H1 (cell line): ENCODE measurements around the gene MAPKAPK2. TPM values are rescaled to one million over a fixed set of nuclear protein-coding genes. Genes with fewer than 3 reads are reported as not detected.

Source experiments
- CTCF ChIA-PET: fragments of 300-600 bp; sonication (Branson Sonifier 250); formaldehyde crosslinking; loops from one replicate; lab custom pipeline; 2021; ENCODE audit not compliant: partially characterized antibody; lab: Charles Lee
- POLR2A ChIA-PET: fragments of 300-600 bp; sonication (Branson Sonifier 250); formaldehyde crosslinking; loops from one replicate; lab custom pipeline; 2021; ENCODE audit warnings: inconsistent platforms; ENCODE audit not compliant: partially characterized antibody; lab: Charles Lee
- DNase-seq, 2 experiments: peaks; one replicate each; pipeline versions ENCODE4 v3.0.0 to v3.0.0-alpha.2; 2010 to 2022; ENCODE audit warnings: low spot score in 2 of 2, low read depth in 1 of 2, mixed read lengths in 1 of 2
- FAIRE-seq: peaks from 2 replicates; lab custom pipeline; 2011; peaks lifted over from hg19 to GRCh38; lab: Jason Lieb, UNC
- H2AFZ ChIP-seq: 2 replicates; pipeline ENCODE4 v1.8.1; 2012; ENCODE audit warnings: low read length, inconsistent platforms
- H2AK5ac ChIP-seq: 2 replicates; pipeline ENCODE4 v1.6.1; 2013; ENCODE audit warnings: low read depth, low read length
- H2BK120ac ChIP-seq: replicated peaks from 2 replicates; pipeline ENCODE3; 2013; ENCODE audit warnings: low read depth, low read length, inconsistent platforms
- H2BK12ac ChIP-seq: 2 replicates; pipeline ENCODE4 v1.6.1; 2013; ENCODE audit warnings: low read depth, low read length
- H2BK15ac ChIP-seq: 2 replicates; pipeline ENCODE4 v1.6.1; 2013; ENCODE audit warnings: low read length
- H2BK20ac ChIP-seq: 2 replicates; pipeline ENCODE4 v1.6.1; 2013; ENCODE audit warnings: low read length
- H2BK5ac ChIP-seq: 2 replicates; pipeline ENCODE4 v1.6.1; 2013; ENCODE audit warnings: low read depth, low read length
- H3K14ac ChIP-seq: 2 replicates; pipeline ENCODE4 v1.6.1; 2013; ENCODE audit warnings: inconsistent platforms; ENCODE audit not compliant: insufficient read length
- H3K18ac ChIP-seq: 2 replicates; pipeline ENCODE4 v1.6.1; 2013; ENCODE audit warnings: low read length; ENCODE audit errors: extremely low read depth
- H3K23ac ChIP-seq: 2 replicates; pipeline ENCODE4 v1.6.1; 2013; ENCODE audit warnings: inconsistent platforms; ENCODE audit not compliant: insufficient read length
- H3K23me2 ChIP-seq: 2 replicates; pipeline ENCODE4 v1.6.1; 2013; ENCODE audit warnings: low read depth, low read length
- H3K27ac ChIP-seq: 2 replicates; pipeline ENCODE4 v1.6.1; 2011; ENCODE audit warnings: low read depth, low read length, inconsistent platforms
- H3K27me3 ChIP-seq, 4 experiments: replicated peaks in 1 of 4; 1 replicate in 1 of 4; 2 replicates in 3 of 4; pipeline versions ENCODE4 v1.6.1 to v1.8.1; 2011 to 2013; ENCODE audit warnings: low read length in 3 of 4, mild to moderate bottlenecking in 3 of 4, inconsistent platforms in 2 of 4, mixed read lengths in 2 of 4, moderate library complexity in 1 of 4; ENCODE audit not compliant: control insufficient read depth in 3 of 4, insufficient read depth in 3 of 4; ENCODE audit errors: extremely low read depth in 1 of 4
- H3K36me3 ChIP-seq, 4 experiments: 2 replicates each; pipeline versions ENCODE4 v1.6.1 to v1.8.1; 2011 to 2013; ENCODE audit warnings: mild to moderate bottlenecking in 4 of 4, low read length in 3 of 4, moderate library complexity in 2 of 4, control low read depth in 1 of 4, inconsistent platforms in 1 of 4; ENCODE audit not compliant: insufficient read depth in 4 of 4, control insufficient read depth in 2 of 4
- H3K4ac ChIP-seq: replicated peaks from 2 replicates; pipeline ENCODE3; 2013; ENCODE audit warnings: low read length, low read depth, mixed read lengths, inconsistent platforms; ENCODE audit not compliant: insufficient read length
- H3K4me1 ChIP-seq, 4 experiments: replicated peaks in 1 of 4; 1 replicate in 1 of 4; 2 replicates in 3 of 4; pipeline versions ENCODE4 v1.6.1 to v1.8.1; 2011 to 2013; ENCODE audit warnings: low read length in 3 of 4, inconsistent platforms in 2 of 4, mixed read lengths in 1 of 4; ENCODE audit not compliant: insufficient read depth in 4 of 4, control insufficient read depth in 3 of 4
- H3K4me2 ChIP-seq, 2 experiments: 2 replicates each; pipeline versions ENCODE4 v1.6.1 to v1.8.1; 2011 to 2013; ENCODE audit warnings: low read depth in 2 of 2, low read length in 2 of 2, control low read depth in 1 of 2, inconsistent platforms in 1 of 2, mild to moderate bottlenecking in 1 of 2; ENCODE audit not compliant: insufficient read depth in 1 of 2
- H3K4me3 ChIP-seq, 4 experiments: fragments of 200-600, 300-600 bp in 1 of 4; sonication (generic), shearing (Covaris generic), sonication (Bioruptor Twin) in 1 of 4; 2 replicates each; pipeline versions ENCODE4 v1.5.1 to v1.8.1; 2011 to 2016; ENCODE audit warnings: low read length in 4 of 4, low read depth in 3 of 4, control low read depth in 2 of 4, inconsistent platforms in 2 of 4, mild to moderate bottlenecking in 2 of 4, mixed read lengths in 1 of 4, moderate library complexity in 1 of 4; ENCODE audit not compliant: insufficient read depth in 2 of 4; ENCODE audit errors: extremely low read depth in 1 of 4
- H3K56ac ChIP-seq: replicated peaks from 2 replicates; pipeline ENCODE3; 2013; ENCODE audit warnings: low read depth, mild to moderate bottlenecking, mixed read lengths, low read length, inconsistent platforms; ENCODE audit not compliant: insufficient read length
- H3K79me1 ChIP-seq: 2 replicates; pipeline ENCODE4 v1.6.1; 2013; ENCODE audit warnings: low read depth, low read length, control low read depth
- H3K79me2 ChIP-seq, 2 experiments: 2 replicates each; pipeline versions ENCODE4 v1.6.1 to v1.8.1; 2012 to 2013; ENCODE audit warnings: low read length in 2 of 2, mild to moderate bottlenecking in 2 of 2, inconsistent platforms in 1 of 2; ENCODE audit not compliant: insufficient read depth in 2 of 2, control insufficient read depth in 1 of 2
- H3K9ac ChIP-seq, 4 experiments: replicated peaks in 1 of 4; 1 replicate in 1 of 4; 2 replicates in 3 of 4; pipeline versions ENCODE4 v1.6.1 to v1.8.1; 2011 to 2013; ENCODE audit warnings: low read depth in 3 of 4, low read length in 3 of 4, control low read depth in 2 of 4, mild to moderate bottlenecking in 2 of 4, moderate library complexity in 2 of 4, inconsistent platforms in 1 of 4; ENCODE audit errors: extremely low read depth in 1 of 4
- H3K9me3 ChIP-seq, 2 experiments: 2 replicates each; pipeline versions ENCODE4 v1.6.1 to v1.8.1; 2012 to 2013; ENCODE audit warnings: mild to moderate bottlenecking in 2 of 2, moderate library complexity in 2 of 2, control low read depth in 1 of 2, inconsistent platforms in 1 of 2, low read depth in 1 of 2, low read length in 1 of 2, mixed read lengths in 1 of 2; ENCODE audit not compliant: insufficient read depth in 2 of 2
- H4K20me1 ChIP-seq, 2 experiments: replicated peaks in 1 of 2; 2 replicates each; pipeline versions ENCODE3 to v1.8.1; 2011 to 2013; ENCODE audit warnings: inconsistent platforms in 2 of 2, low read length in 2 of 2, mild to moderate bottlenecking in 1 of 2; ENCODE audit not compliant: insufficient read depth in 2 of 2, control insufficient read depth in 1 of 2
- H4K5ac ChIP-seq: 2 replicates; pipeline ENCODE4 v1.6.1; 2013; ENCODE audit warnings: low read length, low read depth, mixed read lengths, inconsistent platforms; ENCODE audit not compliant: insufficient read length
- H4K8ac ChIP-seq: 2 replicates; pipeline ENCODE4 v1.8.0; 2013; ENCODE audit warnings: mild to moderate bottlenecking, moderate library complexity, low read length, inconsistent platforms; ENCODE audit not compliant: insufficient read depth; ENCODE audit errors: extremely low read depth
- H4K91ac ChIP-seq: replicated peaks from 2 replicates; pipeline ENCODE3; 2013; ENCODE audit warnings: low read length, mixed read lengths, inconsistent platforms; ENCODE audit not compliant: insufficient read length
- CHD1 ChIP-seq: IDR thresholded peaks from 2 replicates; pipeline ENCODE4 v1.6.1; 2012; ENCODE audit warnings: low read depth, low read length, improper control_type of control experiment
- GTF2F1 ChIP-seq: IDR thresholded peaks from 2 replicates; pipeline ENCODE4 v1.6.1; 2012; ENCODE audit warnings: low read depth, low read length, improper control_type of control experiment, borderline replicate concordance
- NANOG ChIP-seq: IDR thresholded peaks from 2 replicates; pipeline ENCODE4 v1.6.1; 2011; ENCODE audit warnings: low read length, low read depth, mild to moderate bottlenecking, inconsistent platforms; ENCODE audit not compliant: insufficient read depth, poor library complexity, severe bottlenecking
- POLR2A ChIP-seq, 2 experiments: IDR thresholded peaks; 1 replicate in 1 of 2; 2 replicates in 1 of 2; pipeline ENCODE4 v1.6.1; 2011; ENCODE audit warnings: low read depth in 2 of 2, low read length in 2 of 2, mild to moderate bottlenecking in 2 of 2; ENCODE audit errors: control extremely low read depth in 1 of 2
- POU5F1 ChIP-seq: IDR thresholded peaks from 2 replicates; pipeline ENCODE4 v1.6.1; 2011; ENCODE audit warnings: low read depth, mild to moderate bottlenecking, low read length, moderate library complexity
- RBBP5 ChIP-seq: IDR thresholded peaks from 2 replicates; pipeline ENCODE4 v1.7.1; 2012; ENCODE audit warnings: low read depth, mild to moderate bottlenecking, inconsistent platforms, low read length, moderate library complexity, borderline replicate concordance
- RXRA ChIP-seq: IDR thresholded peaks from 2 replicates; pipeline ENCODE4 v1.6.1; 2011; ENCODE audit warnings: low read depth, mild to moderate bottlenecking, low read length, moderate library complexity; ENCODE audit not compliant: insufficient read depth
- SIN3A ChIP-seq, 2 experiments: IDR thresholded peaks in 1 of 2; conservative IDR thresholded peaks in 1 of 2; 2 replicates each; pipeline ENCODE4 v1.6.1; 2011 to 2012; ENCODE audit warnings: low read length in 2 of 2, improper control_type of control experiment in 1 of 2, low read depth in 1 of 2, mild to moderate bottlenecking in 1 of 2
- SP1 ChIP-seq: IDR thresholded peaks from 2 replicates; pipeline ENCODE4 v1.6.1; 2011; ENCODE audit warnings: low read depth, low read length
- TAF7 ChIP-seq: optimal IDR thresholded peaks from 2 replicates; pipeline ENCODE3; 2011; ENCODE audit warnings: low read depth, mild to moderate bottlenecking, inconsistent platforms, low read length, moderate library complexity, borderline replicate concordance
- WGBS, 2 experiments: shearing (Covaris generic) in 1 of 2; methylation state at CpG; one replicate each; pipeline versions ENCODE4 v1.1.6 to v1.1.7; 2013 to 2015; ENCODE audit warnings: low lambda C conversion rate in 2 of 2, mixed read lengths in 2 of 2, inconsistent platforms in 1 of 2, low coverage in 1 of 2, missing lambda C conversion rate in 1 of 2; ENCODE audit not compliant: insufficient replicate concordance in 2 of 2, insufficient coverage in 1 of 2, insufficient read length in 1 of 2; ENCODE audit errors: extremely low coverage in 1 of 2, missing lambda C conversion rate in 1 of 2; 5-methylcytosine and 5-hydroxymethylcytosine counted together
- polyA plus RNA-seq, 7 experiments: library from polyadenylated mRNA; depleted of rRNA in 3 of 7; stranded (reverse) in 5 of 7; unstranded in 2 of 7; fragments of >200 nt in 5 of 7; fragments of 200-250 nt in 2 of 7; gene quantifications; 1 replicate in 5 of 7; 2 replicates in 1 of 7; 4 replicates in 1 of 7; pipeline versions ENCODE4 v1.2.1 to v1.2.3, GENCODE V29; 2011 to 2013; ENCODE audit warnings: missing spikeins in 2 of 7, mixed read lengths in 2 of 7
- total RNA-seq: library from RNA; stranded (reverse); fragmentation: NEBNext Ultra II Directional; extraction: Animal tissue kit (Norgen Biotek cat#: 25700); gene quantifications from 2 replicates; pipeline ENCODE4 v1.2.1, GENCODE V29; 2021
- TF ChIP-seq, protein P1 (sequence below): IDR thresholded peaks from 2 replicates; pipeline ENCODE4 v1.6.1; 2012; ENCODE audit warnings: inconsistent platforms
- TF ChIP-seq, protein P2 (sequence below): IDR thresholded peaks from 2 replicates; pipeline ENCODE4 v1.6.1; 2011; ENCODE audit warnings: low read depth, mild to moderate bottlenecking, low read length; ENCODE audit not compliant: insufficient read depth

MAPKAPK2 gene
- total and polyA plus RNA-seq, 2 of the 8 experiments (the other 6 are each of a cell fraction or from before 2014, with no cell fraction given) = 27.5 to 44.9 TPM

- H3K79me1 ChIP-seq = peaks cover 2% of the 10 kb centered on the region
- ChIA-PET POLR2A (interaction anchor here (1.1 to 2.0 kb wide), 2 partner anchors 13 to 43 kb away, joined by 4 to 5 read pairs; no protein-coding TSS in a partner anchor), CTCF (interaction anchor here (0.6 to 3.7 kb wide), 16 partner anchors 10 to 298 kb away, joined by 3 to 25 read pairs (median 4); no protein-coding TSS in a partner anchor)
- no peak overlapping the region for H4K5ac ChIP-seq
- H2BK20ac ChIP-seq = no peak overlapping the region
- peak overlapping the region; percentile 18; the same call in 1 of the 2 replicates for H2BK12ac ChIP-seq
- H2BK15ac ChIP-seq = no peak overlapping the region
- H2BK120ac ChIP-seq = no peak overlapping the region
- no peak overlapping the region for H3K27ac ChIP-seq
- WGBS, 2 experiments = 85% methylated on average over 8 of the region's 11 CpGs; no CpG with 5 or more reads in 1 of the 2 experiments
- H4K8ac ChIP-seq = no peak overlapping the region
- no peak overlapping the region for H3K9ac ChIP-seq
- no peak overlapping the region for H3K14ac ChIP-seq
- peaks cover 29 to 33% of the 10 kb centered on the region in 2 experiments for H4K20me1 ChIP-seq
- no peak overlapping the region for H3K56ac ChIP-seq
- no peak overlapping the region for H3K23ac ChIP-seq
- DNase-seq = no peak
- peak overlapping the region; percentile 48 for H3K4ac ChIP-seq
- no peaks in the 10 kb centered on the region for H3K23me2 ChIP-seq
- FAIRE-seq = no peak
- H3K4me3 ChIP-seq = no peak overlapping the region
- H2AFZ ChIP-seq = no peak overlapping the region
- no peaks in the 10 kb centered on the region for H3K27me3 ChIP-seq
- no peak overlapping the region for H2AK5ac ChIP-seq
- H3K79me2 ChIP-seq = peaks cover 5 to 65% of the 10 kb centered on the region in 2 experiments; a peak in 3 of 4 replicates
- no peak overlapping the region for H2BK5ac ChIP-seq
- peaks cover 22 to 49% (median 32%) of the 10 kb centered on the region in 4 experiments for H3K4me1 ChIP-seq
- peak overlapping the region; percentile 42 to 78; a peak in 3 of 4 replicates for H3K4me2 ChIP-seq
- no peaks in the 10 kb centered on the region for H3K9me3 ChIP-seq
- H3K36me3 ChIP-seq = no peaks in the 10 kb centered on the region; a peak in 1 of 8 replicates
- peak overlapping the region; percentile 51; the same call in 1 of the 2 replicates for H3K18ac ChIP-seq
- no peak overlapping the region for H4K91ac ChIP-seq
- no peak for TF ChIP-seq SIN3A (conservative IDR thresholded peaks at IDR 0.05 in 1 of 2, IDR thresholded peaks at IDR 0.05 in 1 of 2; ENCODE audit: low read depth in 1 of 2, low read length in 2 of 2)
- TF ChIP-seq TAF7 = no peak
- TF ChIP-seq CHD1 = no peak
- TF ChIP-seq NANOG = no peak
- TF ChIP-seq, protein P1, sequence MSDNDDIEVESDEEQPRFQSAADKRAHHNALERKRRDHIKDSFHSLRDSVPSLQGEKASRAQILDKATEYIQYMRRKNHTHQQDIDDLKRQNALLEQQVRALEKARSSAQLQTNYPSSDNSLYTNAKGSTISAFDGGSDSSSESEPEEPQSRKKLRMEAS = no peak
- TF ChIP-seq RXRA = no peak
- TF ChIP-seq, protein P2, sequence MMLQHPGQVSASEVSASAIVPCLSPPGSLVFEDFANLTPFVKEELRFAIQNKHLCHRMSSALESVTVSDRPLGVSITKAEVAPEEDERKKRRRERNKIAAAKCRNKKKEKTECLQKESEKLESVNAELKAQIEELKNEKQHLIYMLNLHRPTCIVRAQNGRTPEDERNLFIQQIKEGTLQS = no peak
- no peak for TF ChIP-seq RBBP5
- TF ChIP-seq SP1 = no peak
- TF ChIP-seq POU5F1 = no peak
- no peak for TF ChIP-seq GTF2F1
- TF ChIP-seq POLR2A (IDR thresholded peaks at IDR 0.05; ENCODE audit: control extremely low read depth in 1 of 2, low read depth in 2 of 2, low read length in 2 of 2) = no peak
These were observed 21.6 kb downstream of the MAPKAPK2 start for GRCh38 chr1:206706298-206706791.
